ENCODE data around the gene PYY. TPM values are rescaled to one million over a fixed set of nuclear protein-coding genes. Genes with fewer than 3 reads are reported as not detected.
"Not testable (repeated sequence)": the region's sequence is repeated elsewhere in the genome, so short reads cannot be mapped to it uniquely, and the experiment has no call there.

Gene PYY
- total RNA-seq, 1 experiment from 2014 or later: not detected

DNA sequence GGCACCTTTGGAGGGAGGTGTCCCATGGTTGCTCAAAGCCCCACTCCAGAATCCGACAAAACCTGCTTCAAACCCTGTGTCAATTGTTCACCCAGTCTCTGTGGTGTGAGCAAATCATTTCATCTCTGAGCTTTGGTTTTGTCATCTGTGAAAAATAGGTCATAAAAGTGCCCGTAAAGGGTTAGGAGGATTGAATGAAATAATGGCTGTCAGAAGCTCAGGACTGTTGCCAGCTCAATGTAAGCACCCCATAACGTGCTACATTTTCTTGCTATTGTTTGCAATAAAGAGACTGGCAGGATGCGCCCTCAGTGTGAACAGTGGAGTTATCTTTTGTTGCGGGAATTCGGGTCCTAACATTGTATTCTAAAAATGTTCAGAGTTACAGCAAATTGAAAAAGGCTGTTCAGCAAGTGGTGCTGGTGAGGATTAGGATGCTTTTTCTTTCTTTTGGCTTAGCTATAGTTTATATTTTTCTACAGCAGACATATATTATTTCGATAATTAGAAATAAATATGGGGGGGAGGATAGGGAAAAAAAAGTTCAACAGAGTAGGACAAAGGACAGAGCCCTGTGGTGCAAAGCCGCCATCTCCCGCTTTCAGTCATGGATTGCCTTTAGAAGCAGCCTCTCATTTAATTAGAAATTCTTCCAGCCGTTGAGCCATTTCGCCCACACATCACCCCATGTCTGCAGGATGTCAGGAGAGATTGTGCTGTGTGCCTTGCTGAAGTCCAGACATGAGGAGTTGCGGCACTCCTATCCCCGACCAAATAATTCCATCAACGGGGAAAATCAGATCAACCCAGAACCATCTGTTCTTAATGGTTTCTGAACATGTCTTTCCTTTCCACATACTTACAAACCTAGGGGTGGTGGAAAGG, 20.9 kb upstream of the PYY start:
- Mint-ChIP-seq H3K4me1 (ENCODE audit: low read depth, unreplicated experiment) (no peaks in the 10 kb centered on the region), H3K36me3 (ENCODE audit: insufficient read depth, unreplicated experiment) (no peaks in the 10 kb centered on the region), H3K4me3 (ENCODE audit: low read depth, unreplicated experiment) (no peak overlapping the region), H3K27ac (ENCODE audit: unreplicated experiment) (no peak overlapping the region), H3K9me3 (ENCODE audit: low read depth, unreplicated experiment) (no peaks in the 10 kb centered on the region), H3K27me3 (ENCODE audit: unreplicated experiment) (peaks cover 76% of the 10 kb centered on the region)
- intact Hi-C loops (cut with micrococcal nuclease; ENCODE audit: unreplicated experiment): no loop called here
- TF ChIP-seq, protein P1, sequence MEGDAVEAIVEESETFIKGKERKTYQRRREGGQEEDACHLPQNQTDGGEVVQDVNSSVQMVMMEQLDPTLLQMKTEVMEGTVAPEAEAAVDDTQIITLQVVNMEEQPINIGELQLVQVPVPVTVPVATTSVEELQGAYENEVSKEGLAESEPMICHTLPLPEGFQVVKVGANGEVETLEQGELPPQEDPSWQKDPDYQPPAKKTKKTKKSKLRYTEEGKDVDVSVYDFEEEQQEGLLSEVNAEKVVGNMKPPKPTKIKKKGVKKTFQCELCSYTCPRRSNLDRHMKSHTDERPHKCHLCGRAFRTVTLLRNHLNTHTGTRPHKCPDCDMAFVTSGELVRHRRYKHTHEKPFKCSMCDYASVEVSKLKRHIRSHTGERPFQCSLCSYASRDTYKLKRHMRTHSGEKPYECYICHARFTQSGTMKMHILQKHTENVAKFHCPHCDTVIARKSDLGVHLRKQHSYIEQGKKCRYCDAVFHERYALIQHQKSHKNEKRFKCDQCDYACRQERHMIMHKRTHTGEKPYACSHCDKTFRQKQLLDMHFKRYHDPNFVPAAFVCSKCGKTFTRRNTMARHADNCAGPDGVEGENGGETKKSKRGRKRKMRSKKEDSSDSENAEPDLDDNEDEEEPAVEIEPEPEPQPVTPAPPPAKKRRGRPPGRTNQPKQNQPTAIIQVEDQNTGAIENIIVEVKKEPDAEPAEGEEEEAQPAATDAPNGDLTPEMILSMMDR (IDR thresholded peaks at IDR 0.05; ENCODE audit: unreplicated experiment): no peak
- CTCF ChIA-PET: interaction anchor here (0.6 to 1.9 kb wide), 3 partner anchors 13 to 299 kb away, joined by 3 to 4 read pairs (median 3); no protein-coding TSS in a partner anchor
- no TSS peak for BruUV-seq (replicated peaks)
- no peak for DNase-seq

DNA sequence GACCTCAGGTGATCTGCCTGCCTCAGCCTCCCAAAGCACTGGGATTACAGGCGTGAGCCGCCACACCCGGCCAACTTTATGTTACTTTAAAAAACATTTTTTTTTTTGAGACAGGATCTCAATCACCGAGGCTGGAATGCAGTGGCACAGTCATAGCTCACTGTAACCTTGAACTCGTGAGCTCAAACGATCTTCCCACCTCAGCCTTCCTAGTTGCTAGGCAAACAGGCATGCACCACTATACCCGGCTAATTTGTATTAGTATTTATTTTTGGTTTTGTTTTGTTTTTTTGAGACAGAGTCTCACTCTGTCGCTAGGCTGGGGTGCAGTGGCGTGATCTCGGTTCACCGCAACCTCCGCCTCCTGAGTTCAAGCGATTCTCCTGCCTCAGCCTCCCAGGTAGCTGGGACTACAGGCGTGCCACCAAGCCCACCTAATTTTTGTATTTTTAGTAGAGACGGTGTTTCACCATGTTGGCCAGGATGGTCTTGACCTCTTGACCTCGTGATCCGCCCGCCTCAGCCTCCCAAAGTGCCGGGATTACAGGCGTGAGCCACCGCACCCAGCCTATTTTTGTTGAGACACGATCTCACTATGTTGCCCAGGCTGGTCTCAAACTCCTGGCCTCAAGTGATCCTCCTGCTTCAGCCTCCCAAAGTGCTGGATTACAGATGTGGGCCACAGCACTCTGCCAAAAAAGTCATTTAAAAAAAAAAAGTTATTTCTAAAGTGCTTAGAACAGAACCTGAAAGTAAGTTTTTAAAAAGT, 18.9 kb upstream of the PYY start:
- intact Hi-C loops (cut with micrococcal nuclease; ENCODE audit: unreplicated experiment); H3K27ac Mint-ChIP-seq (ENCODE audit: unreplicated experiment); H3K4me1 Mint-ChIP-seq (ENCODE audit: low read depth, unreplicated experiment); H3K4me3 Mint-ChIP-seq (ENCODE audit: low read depth, unreplicated experiment); DNase-seq; H3K9me3 Mint-ChIP-seq (ENCODE audit: low read depth, unreplicated experiment); BruUV-seq (replicated peaks); H3K36me3 Mint-ChIP-seq (ENCODE audit: insufficient read depth, unreplicated experiment): not testable (repeated sequence)
- CTCF ChIA-PET: interaction anchor here (1.1 kb wide), 1 partner anchor 16 kb away, joined by 3 read pairs; no protein-coding TSS in a partner anchor
- H3K27me3 Mint-ChIP-seq (ENCODE audit: unreplicated experiment): peaks cover 65% of the 10 kb centered on the region

DNA sequence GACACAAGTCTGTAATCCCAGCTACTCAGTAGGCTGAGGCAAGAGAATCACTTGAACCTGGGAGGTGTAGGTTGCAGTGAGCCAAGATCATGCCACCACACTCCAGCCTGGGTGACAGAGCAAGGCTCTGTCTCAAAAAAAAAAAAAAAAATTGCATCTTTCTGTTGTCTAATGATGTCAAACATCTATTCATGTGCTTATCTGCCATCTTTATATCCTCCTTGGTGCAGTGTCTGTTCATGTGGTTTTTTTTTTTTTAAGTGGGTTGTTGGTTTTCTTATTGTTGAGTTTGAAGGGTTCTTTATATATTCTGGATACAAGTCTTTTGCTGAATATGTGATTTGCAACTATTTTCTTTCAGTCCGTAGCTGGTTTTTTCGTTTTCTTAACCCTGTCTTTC, 17.7 kb upstream of the PYY start:
- H3K4me3 Mint-ChIP-seq (ENCODE audit: low read depth, unreplicated experiment); H3K4me1 Mint-ChIP-seq (ENCODE audit: low read depth, unreplicated experiment); H3K9me3 Mint-ChIP-seq (ENCODE audit: low read depth, unreplicated experiment); H3K27ac Mint-ChIP-seq (ENCODE audit: unreplicated experiment); H3K36me3 Mint-ChIP-seq (ENCODE audit: insufficient read depth, unreplicated experiment); DNase-seq; intact Hi-C loops (cut with micrococcal nuclease; ENCODE audit: unreplicated experiment); BruUV-seq (replicated peaks): not testable (repeated sequence)
- H3K27me3 Mint-ChIP-seq (ENCODE audit: unreplicated experiment): peaks cover 65% of the 10 kb centered on the region
- CTCF ChIA-PET: interaction anchor here (0.6 to 0.7 kb wide), 2 partner anchors 14 to 27 kb away, joined by 3 read pairs; no protein-coding TSS in a partner anchor

DNA sequence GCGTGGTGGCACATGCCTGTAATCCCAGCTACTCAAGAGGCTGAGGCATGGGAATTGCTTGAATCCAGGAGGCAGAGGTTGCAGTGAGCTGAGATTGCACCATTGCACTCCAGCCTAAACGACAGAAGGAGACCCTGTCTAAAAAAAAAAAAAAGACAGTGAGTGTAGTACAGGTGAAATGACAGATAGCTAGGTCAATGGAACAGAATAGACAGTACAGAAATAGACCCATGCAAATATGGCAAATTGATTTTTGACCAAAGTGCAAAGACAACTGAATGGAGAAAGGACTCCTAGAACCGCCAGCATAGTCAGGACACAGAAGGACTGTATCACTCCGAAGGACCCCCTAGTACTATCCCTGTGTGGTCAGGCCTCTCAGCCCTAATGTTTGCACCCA, 16.6 kb upstream of the PYY start:
- no peak for DNase-seq
- intact Hi-C loops (cut with micrococcal nuclease; ENCODE audit: unreplicated experiment): no loop called here
- TF ChIP-seq, protein P1 (IDR thresholded peaks at IDR 0.05; ENCODE audit: unreplicated experiment): no peak
- BruUV-seq (replicated peaks): no TSS peak
- CTCF ChIA-PET: interaction anchor here (0.6 to 0.8 kb wide), 8 partner anchors 8 to 442 kb away, joined by 3 to 11 read pairs (median 6); no protein-coding TSS in a partner anchor
- Mint-ChIP-seq H3K27ac (ENCODE audit: unreplicated experiment) (no peak overlapping the region), H3K27me3 (ENCODE audit: unreplicated experiment) (peaks cover 66% of the 10 kb centered on the region), H3K9me3 (ENCODE audit: low read depth, unreplicated experiment) (no peaks in the 10 kb centered on the region), H3K36me3 (ENCODE audit: insufficient read depth, unreplicated experiment) (no peaks in the 10 kb centered on the region), H3K4me3 (ENCODE audit: low read depth, unreplicated experiment) (no peak overlapping the region), H3K4me1 (ENCODE audit: low read depth, unreplicated experiment) (no peaks in the 10 kb centered on the region)

DNA sequence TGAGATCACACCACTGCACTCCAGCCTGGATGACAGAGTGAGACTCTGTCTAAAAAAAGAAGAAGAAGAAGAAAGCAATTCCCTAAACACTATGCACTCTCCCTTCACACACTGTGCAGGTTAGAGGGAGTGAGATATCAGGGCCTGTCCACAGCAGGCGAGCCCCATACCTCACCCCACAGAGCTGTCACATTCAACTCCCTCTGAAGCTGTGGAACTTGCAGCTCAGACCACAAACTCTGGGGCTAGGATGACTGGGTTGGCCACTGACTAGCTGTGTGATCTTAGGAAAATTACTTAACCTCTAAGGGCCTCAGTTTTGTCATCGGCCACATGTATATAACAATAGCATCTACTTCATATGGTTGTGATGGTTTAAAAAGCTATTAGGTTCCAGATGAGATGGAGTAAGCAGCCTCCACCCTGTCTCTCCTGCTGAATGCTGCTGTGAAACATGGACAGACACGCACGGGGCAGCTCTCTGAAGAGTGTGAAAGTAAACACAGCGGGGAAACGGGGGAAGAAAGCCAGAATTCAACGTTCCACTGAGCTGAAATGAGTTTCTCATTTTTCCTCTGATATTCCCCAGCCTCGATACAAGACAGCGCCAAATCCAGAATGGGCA, 13.6 kb upstream of the PYY start:
- H3K27ac Mint-ChIP-seq (ENCODE audit: unreplicated experiment): no peak overlapping the region
- TF ChIP-seq, protein P1 (IDR thresholded peaks at IDR 0.05; ENCODE audit: unreplicated experiment): no peak
- BruUV-seq (replicated peaks): no TSS peak
- H3K9me3 Mint-ChIP-seq (ENCODE audit: low read depth, unreplicated experiment): no peaks in the 10 kb centered on the region
- DNase-seq: no peak
- CTCF ChIA-PET: interaction anchor here (0.6 to 1.2 kb wide), 3 partner anchors 16 to 84 kb away, joined by 3 to 4 read pairs (median 3); no protein-coding TSS in a partner anchor
- H3K36me3 Mint-ChIP-seq (ENCODE audit: insufficient read depth, unreplicated experiment): no peaks in the 10 kb centered on the region
- no peaks in the 10 kb centered on the region for H3K4me1 Mint-ChIP-seq (ENCODE audit: low read depth, unreplicated experiment)
- H3K4me3 Mint-ChIP-seq (ENCODE audit: low read depth, unreplicated experiment): no peak overlapping the region
- intact Hi-C loops (cut with micrococcal nuclease; ENCODE audit: unreplicated experiment): no loop called here
- peaks cover 64% of the 10 kb centered on the region for H3K27me3 Mint-ChIP-seq (ENCODE audit: unreplicated experiment)
